Testis (tissue), 2 donors: Measurements from ENCODE around the gene CYP4B1.

Experiments used
- CTCF ChIP-seq, 3 experiments: fragments of 450-650 bp in 2 of 3; fragments of 200-600 bp in 1 of 3; sonication (generic) in 1 of 3; IDR thresholded peaks; one replicate each; pipeline ENCODE4 v1.5.1; 2016 to 2019; ENCODE audit warnings: antibody characterized with exemption in 3 of 3, mild to moderate bottlenecking in 2 of 3, moderate library complexity in 1 of 3
- POLR2A ChIP-seq: fragments of 450-650 bp; IDR thresholded peaks from one replicate; pipeline ENCODE4 v1.6.1; 2017; ENCODE audit warnings: antibody characterized with exemption, mild to moderate bottlenecking, moderate library complexity

GRCh38 chr1:46774297-46774696, 24.5 kb upstream of the CYP4B1 start:
- no peak for TF ChIP-seq CTCF (IDR thresholded peaks at IDR 0.05)
- TF ChIP-seq POLR2A = no peak
